ENCODE results near the gene PSMD9.

Gene PSMD9

DNA sequence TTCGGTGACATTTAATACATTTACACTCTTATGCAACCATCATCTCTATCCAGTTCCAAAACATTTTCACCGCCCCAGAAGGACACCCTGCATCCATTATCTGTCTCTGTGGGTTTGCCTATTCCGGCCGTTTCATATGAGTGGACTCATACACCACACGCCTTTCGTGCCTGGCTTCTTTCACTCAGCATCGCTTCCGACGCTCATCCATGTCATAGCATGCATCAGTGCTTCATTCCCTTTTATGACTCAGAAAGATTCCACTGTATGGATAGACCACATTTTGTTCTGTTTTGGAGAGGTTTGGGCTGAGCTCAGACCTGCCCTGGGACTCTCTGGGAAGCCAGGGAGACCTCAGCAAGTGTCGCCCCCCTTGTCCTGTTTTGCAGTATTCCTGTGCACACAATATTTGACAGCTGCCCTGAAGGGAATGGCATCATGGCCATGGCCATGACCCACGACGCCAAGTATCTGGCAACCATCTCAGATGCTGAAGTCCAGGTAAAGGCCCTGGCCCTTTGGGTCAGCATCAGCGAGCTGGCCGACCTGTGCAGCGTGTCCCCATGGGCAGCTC lies 53.6 kb downstream of the PSMD9 start:
- TF ChIP-seq SIN3A (IDR thresholded peaks at IDR 0.05; ENCODE audit: borderline replicate concordance, insufficient read depth, low read length) (no peak), POLR2AphosphoS5 (IDR thresholded peaks at IDR 0.05; ENCODE audit: low read depth, low read length) (no peak), TAF1 (IDR thresholded peaks at IDR 0.05; ENCODE audit: borderline replicate concordance, insufficient read depth, low read length) (no peak), FOXP2 (optimal IDR thresholded peaks at IDR 0.05; ENCODE audit: borderline replicate concordance, extremely low read depth, extremely low read length, insufficient read depth) (no peak)
- TF ChIP-seq, protein P1, sequence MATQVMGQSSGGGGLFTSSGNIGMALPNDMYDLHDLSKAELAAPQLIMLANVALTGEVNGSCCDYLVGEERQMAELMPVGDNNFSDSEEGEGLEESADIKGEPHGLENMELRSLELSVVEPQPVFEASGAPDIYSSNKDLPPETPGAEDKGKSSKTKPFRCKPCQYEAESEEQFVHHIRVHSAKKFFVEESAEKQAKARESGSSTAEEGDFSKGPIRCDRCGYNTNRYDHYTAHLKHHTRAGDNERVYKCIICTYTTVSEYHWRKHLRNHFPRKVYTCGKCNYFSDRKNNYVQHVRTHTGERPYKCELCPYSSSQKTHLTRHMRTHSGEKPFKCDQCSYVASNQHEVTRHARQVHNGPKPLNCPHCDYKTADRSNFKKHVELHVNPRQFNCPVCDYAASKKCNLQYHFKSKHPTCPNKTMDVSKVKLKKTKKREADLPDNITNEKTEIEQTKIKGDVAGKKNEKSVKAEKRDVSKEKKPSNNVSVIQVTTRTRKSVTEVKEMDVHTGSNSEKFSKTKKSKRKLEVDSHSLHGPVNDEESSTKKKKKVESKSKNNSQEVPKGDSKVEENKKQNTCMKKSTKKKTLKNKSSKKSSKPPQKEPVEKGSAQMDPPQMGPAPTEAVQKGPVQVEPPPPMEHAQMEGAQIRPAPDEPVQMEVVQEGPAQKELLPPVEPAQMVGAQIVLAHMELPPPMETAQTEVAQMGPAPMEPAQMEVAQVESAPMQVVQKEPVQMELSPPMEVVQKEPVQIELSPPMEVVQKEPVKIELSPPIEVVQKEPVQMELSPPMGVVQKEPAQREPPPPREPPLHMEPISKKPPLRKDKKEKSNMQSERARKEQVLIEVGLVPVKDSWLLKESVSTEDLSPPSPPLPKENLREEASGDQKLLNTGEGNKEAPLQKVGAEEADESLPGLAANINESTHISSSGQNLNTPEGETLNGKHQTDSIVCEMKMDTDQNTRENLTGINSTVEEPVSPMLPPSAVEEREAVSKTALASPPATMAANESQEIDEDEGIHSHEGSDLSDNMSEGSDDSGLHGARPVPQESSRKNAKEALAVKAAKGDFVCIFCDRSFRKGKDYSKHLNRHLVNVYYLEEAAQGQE (IDR thresholded peaks at IDR 0.05; ENCODE audit: insufficient read depth in 1 of 2, low read depth in 2 of 2, low read length in 2 of 2): no peak

DNA sequence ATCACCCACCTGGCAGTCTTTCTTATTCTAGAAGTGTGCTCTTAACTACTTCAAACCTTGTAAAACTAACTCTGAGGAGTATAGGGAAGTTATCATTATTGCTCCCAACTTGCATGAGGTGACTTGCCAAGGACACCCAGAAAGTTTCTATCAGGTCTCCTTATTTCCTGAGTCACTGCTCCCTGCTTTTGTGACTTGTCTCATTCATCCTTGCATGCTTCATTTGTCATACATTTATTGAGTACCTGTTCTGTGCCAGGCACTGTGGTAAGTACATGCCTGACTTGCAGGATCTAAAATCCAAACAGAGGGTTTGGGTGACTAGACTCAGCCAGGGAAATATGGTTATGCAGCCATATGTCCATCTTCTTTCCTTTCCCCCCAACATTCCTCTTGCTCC lies 55.3 kb downstream of the PSMD9 start:
- TF ChIP-seq SIN3A (IDR thresholded peaks at IDR 0.05; ENCODE audit: borderline replicate concordance, insufficient read depth, low read length): no peak
- no peak for TF ChIP-seq POLR2AphosphoS5 (IDR thresholded peaks at IDR 0.05; ENCODE audit: low read depth, low read length)
- TF ChIP-seq FOXP2 (optimal IDR thresholded peaks at IDR 0.05; ENCODE audit: borderline replicate concordance, extremely low read depth, extremely low read length, insufficient read depth): no peak
- TF ChIP-seq TAF1 (IDR thresholded peaks at IDR 0.05; ENCODE audit: borderline replicate concordance, insufficient read depth, low read length): no peak
- TF ChIP-seq, protein P1 (IDR thresholded peaks at IDR 0.05; ENCODE audit: insufficient read depth in 1 of 2, low read depth in 2 of 2, low read length in 2 of 2): no peak

DNA sequence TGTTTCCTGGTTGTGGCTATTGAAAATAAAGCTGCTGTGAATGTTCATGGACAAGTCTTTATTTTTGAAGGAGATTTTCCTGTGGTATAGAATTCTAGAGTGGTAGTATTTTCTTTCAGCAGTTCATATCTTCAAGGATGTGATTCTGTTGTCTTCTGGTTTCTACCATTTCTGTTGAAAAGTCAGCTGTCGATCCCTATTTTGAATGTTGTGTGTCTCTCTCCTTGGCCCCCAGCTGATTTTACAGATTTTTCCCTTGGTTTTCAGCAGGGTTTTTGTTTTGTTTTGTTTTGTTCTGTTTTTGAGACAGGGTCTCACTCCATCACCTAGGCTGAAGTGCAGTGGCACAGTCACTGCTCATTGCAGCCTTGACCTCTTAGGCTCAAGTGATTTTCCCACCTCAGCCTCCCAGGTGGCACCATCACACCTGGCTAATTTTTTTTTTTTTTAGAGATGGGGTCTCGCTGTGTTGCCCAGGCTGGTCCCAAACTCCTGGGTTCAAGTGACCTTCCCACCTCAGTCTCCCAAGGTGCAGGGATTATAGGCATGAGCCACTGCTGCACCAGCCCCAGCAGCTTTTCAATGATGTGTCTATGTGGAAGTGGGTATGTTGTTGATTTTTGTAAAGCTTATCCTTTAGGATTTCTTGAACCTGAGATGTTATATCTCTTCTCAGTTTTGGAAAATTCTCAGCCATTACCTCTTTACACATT lies 57.9 kb downstream of the PSMD9 start:
- no peak for TF ChIP-seq FOXP2 (optimal IDR thresholded peaks at IDR 0.05; ENCODE audit: borderline replicate concordance, extremely low read depth, extremely low read length, insufficient read depth)
- TF ChIP-seq, protein P1 (IDR thresholded peaks at IDR 0.05; ENCODE audit: insufficient read depth in 1 of 2, low read depth in 2 of 2, low read length in 2 of 2): no peak
- no peak for TF ChIP-seq SIN3A (IDR thresholded peaks at IDR 0.05; ENCODE audit: borderline replicate concordance, insufficient read depth, low read length)
- TF ChIP-seq TAF1 (IDR thresholded peaks at IDR 0.05; ENCODE audit: borderline replicate concordance, insufficient read depth, low read length): no peak
- TF ChIP-seq POLR2AphosphoS5 (IDR thresholded peaks at IDR 0.05; ENCODE audit: low read depth, low read length): no peak

DNA sequence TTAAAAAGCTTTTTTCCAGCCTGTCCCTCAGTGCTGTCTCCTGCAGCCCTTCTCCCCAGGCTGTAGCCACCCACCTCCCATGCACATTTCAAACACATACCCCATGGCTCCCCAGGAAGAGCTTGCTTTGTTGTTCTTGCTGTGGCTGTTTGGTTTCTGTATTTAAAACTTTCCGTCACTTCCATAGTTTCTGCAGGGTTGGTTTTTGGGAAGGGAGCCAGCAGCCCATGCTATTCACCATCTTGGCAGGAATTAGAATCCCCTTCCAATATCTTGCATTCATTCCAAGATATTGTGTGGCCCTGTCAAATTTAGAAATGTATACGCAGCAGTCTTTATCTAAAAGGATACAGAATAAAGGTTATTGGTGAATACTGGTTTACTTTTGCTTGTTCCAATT lies 59.4 kb downstream of the PSMD9 start:
- TF ChIP-seq POLR2AphosphoS5 (IDR thresholded peaks at IDR 0.05; ENCODE audit: low read depth, low read length) (no peak), TAF1 (IDR thresholded peaks at IDR 0.05; ENCODE audit: borderline replicate concordance, insufficient read depth, low read length) (no peak), SIN3A (IDR thresholded peaks at IDR 0.05; ENCODE audit: borderline replicate concordance, insufficient read depth, low read length) (no peak)
- TF ChIP-seq, protein P1 (IDR thresholded peaks at IDR 0.05; ENCODE audit: insufficient read depth in 1 of 2, low read depth in 2 of 2, low read length in 2 of 2): no peak
